IPS-15b (cell line): Measurements from ENCODE around the gene LIME1.

ENCODE experiments used
- H3K27me3 ChIP-seq: one replicate; pipeline ENCODE4 v1.6.1; 2013; ENCODE audit warnings: low read length; ENCODE audit not compliant: control insufficient read depth, insufficient read depth
- H3K36me3 ChIP-seq: one replicate; pipeline ENCODE4 v1.6.1; 2013; ENCODE audit warnings: low read length; ENCODE audit not compliant: control insufficient read depth, insufficient read depth
- H3K4me1 ChIP-seq: one replicate; pipeline ENCODE4 v1.6.1; 2013; ENCODE audit warnings: mild to moderate bottlenecking, low read length; ENCODE audit not compliant: control insufficient read depth, insufficient read depth
- H3K4me3 ChIP-seq: one replicate; pipeline ENCODE4 v1.5.1; 2013; ENCODE audit warnings: low read depth, low read length
- H3K9ac ChIP-seq: one replicate; pipeline ENCODE4 v1.6.1; 2013; ENCODE audit warnings: low read depth, mild to moderate bottlenecking, low read length
- H3K9me3 ChIP-seq: one replicate; pipeline ENCODE4 v1.6.1; 2013; ENCODE audit warnings: mild to moderate bottlenecking, low read length; ENCODE audit not compliant: control insufficient read depth, insufficient read depth

The LIME1 gene

GRCh38 chr20:63745424-63745805, 9.0 kb downstream of the LIME1 start:
- Histone ChIP-seq H3K36me3 (peaks cover 30% of the 10 kb centered on the region), H3K9me3 (no peaks in the 10 kb centered on the region), H3K4me3 (no peak overlapping the region), H3K4me1 (no peaks in the 10 kb centered on the region), H3K9ac (no peak overlapping the region), H3K27me3 (no peaks in the 10 kb centered on the region)

GRCh38 chr20:63745961-63746731, 9.7 kb downstream of the LIME1 start:
- H3K4me3 ChIP-seq: no peak overlapping the region

GRCh38 chr20:63746751-63747315, 10.4 kb downstream of the LIME1 start:
- H3K36me3 ChIP-seq: peaks cover 25% of the 10 kb centered on the region
- no peaks in the 10 kb centered on the region for H3K4me1 ChIP-seq
- H3K9me3 ChIP-seq: no peaks in the 10 kb centered on the region
- H3K9ac ChIP-seq: no peak overlapping the region
- H3K27me3 ChIP-seq: no peaks in the 10 kb centered on the region
- H3K4me3 ChIP-seq: no peak overlapping the region

More at GRCh38 chr20:63745961-63746731, 9.7 kb downstream of the LIME1 start:
- Histone ChIP-seq H3K9me3 (no peaks in the 10 kb centered on the region), H3K9ac (no peak overlapping the region), H3K36me3 (peaks cover 30% of the 10 kb centered on the region), H3K4me1 (no peaks in the 10 kb centered on the region), H3K27me3 (no peaks in the 10 kb centered on the region)

GRCh38 chr20:63747622-63748069, 11.2 kb downstream of the LIME1 start:
- H3K4me1 ChIP-seq: no peaks in the 10 kb centered on the region

GRCh38 chr20:63748070-63748933, 11.8 kb downstream of the LIME1 start:
- Histone ChIP-seq H3K9me3 (no peaks in the 10 kb centered on the region), H3K27me3 (no peaks in the 10 kb centered on the region), H3K4me1 (no peaks in the 10 kb centered on the region), H3K4me3 (no peak overlapping the region), H3K9ac (no peak overlapping the region), H3K36me3 (peaks cover 19% of the 10 kb centered on the region)

More at GRCh38 chr20:63747622-63748069, 11.2 kb downstream of the LIME1 start:
- no peaks in the 10 kb centered on the region for H3K27me3 ChIP-seq
- H3K36me3 ChIP-seq: peaks cover 22% of the 10 kb centered on the region
- no peak overlapping the region for H3K4me3 ChIP-seq
- no peaks in the 10 kb centered on the region for H3K9me3 ChIP-seq
- no peak overlapping the region for H3K9ac ChIP-seq

GRCh38 chr20:63748934-63749270, 12.4 kb downstream of the LIME1 start:
- H3K36me3 ChIP-seq: peaks cover 13% of the 10 kb centered on the region
- H3K4me3 ChIP-seq: no peak overlapping the region
- H3K27me3 ChIP-seq: no peaks in the 10 kb centered on the region
- no peak overlapping the region for H3K9ac ChIP-seq
- H3K9me3 ChIP-seq: no peaks in the 10 kb centered on the region
- no peaks in the 10 kb centered on the region for H3K4me1 ChIP-seq

GRCh38 chr20:63749597-63750508, 13.4 kb downstream of the LIME1 start:
- H3K4me1 ChIP-seq: no peaks in the 10 kb centered on the region
- no peak overlapping the region for H3K9ac ChIP-seq

GRCh38 chr20:63750807-63751470, 14.5 kb downstream of the LIME1 start:
- Histone ChIP-seq H3K36me3 (peaks cover 13% of the 10 kb centered on the region), H3K4me1 (no peaks in the 10 kb centered on the region), H3K27me3 (no peaks in the 10 kb centered on the region), H3K4me3 (no peak overlapping the region), H3K9ac (no peak overlapping the region), H3K9me3 (no peaks in the 10 kb centered on the region)

More at GRCh38 chr20:63749597-63750508, 13.4 kb downstream of the LIME1 start:
- no peak overlapping the region for H3K4me3 ChIP-seq
- no peaks in the 10 kb centered on the region for H3K9me3 ChIP-seq
- H3K27me3 ChIP-seq: no peaks in the 10 kb centered on the region
- peaks cover 13% of the 10 kb centered on the region for H3K36me3 ChIP-seq

GRCh38 chr20:63751471-63752271, 15.2 kb downstream of the LIME1 start:
- H3K9me3 ChIP-seq: no peaks in the 10 kb centered on the region
- H3K27me3 ChIP-seq: no peaks in the 10 kb centered on the region
- H3K9ac ChIP-seq: no peak overlapping the region
- no peak overlapping the region for H3K4me3 ChIP-seq
- H3K4me1 ChIP-seq: no peaks in the 10 kb centered on the region
- peaks cover 10% of the 10 kb centered on the region for H3K36me3 ChIP-seq

- Histone ChIP-seq H3K9ac (no peak overlapping the region), H3K36me3 (peaks cover 7% of the 10 kb centered on the region), H3K27me3 (no peaks in the 10 kb centered on the region), H3K4me1 (no peaks in the 10 kb centered on the region), H3K9me3 (no peaks in the 10 kb centered on the region), H3K4me3 (no peak overlapping the region)
These were observed 16.1 kb downstream of the LIME1 start for GRCh38 chr20:63752411-63753101.
